Naive thymus-derived CD4-positive, alpha-beta T cell (primary cell): Measurements from ENCODE around the gene ENSA. TPM values are rescaled to one million over a fixed set of nuclear protein-coding genes. Genes with fewer than 3 reads are reported as not detected.
"Not testable (repeated sequence)": the region's sequence is repeated elsewhere in the genome, so short reads cannot be mapped to it uniquely, and the experiment has no call there.

Source experiments
- ATAC-seq: fragments of 150-1000 bp; cut with Tn5 transposase; 2 replicates; pipeline ENCODE4 v1.10.0; 2021; ENCODE audit warnings: mild to moderate bottlenecking, moderate library complexity
- CTCF ChIA-PET: fragments of 350-600 bp; sonication (Branson Sonifier 250); formaldehyde crosslinking; loops from one replicate; lab custom pipeline; 2021; ENCODE audit warnings: antibody characterized with exemption; lab: Charles Lee
- POLR2A ChIA-PET: fragments of 350-600 bp; sonication (Branson Sonifier 250); formaldehyde crosslinking; loops from one replicate; lab custom pipeline; 2021; ENCODE audit warnings: antibody characterized with exemption, inconsistent platforms; lab: Charles Lee
- DNase-seq, 9 donors: peaks; one replicate each; pipeline versions ENCODE4 v3.0.0 to v3.0.0-alpha.2; 2020 to 2022; ENCODE audit warnings: mixed read lengths in 1 of 9
- H3K27ac ChIP-seq: one replicate; pipeline ENCODE4 v1.7.0; 2013; ENCODE audit warnings: mild to moderate bottlenecking, low read depth, low read length, moderate library complexity
- H3K27me3 ChIP-seq, 2 donors: one replicate each; pipeline ENCODE4 v1.7.0; 2013; ENCODE audit warnings: low read length in 2 of 2, mild to moderate bottlenecking in 2 of 2, moderate library complexity in 2 of 2; ENCODE audit not compliant: control insufficient read depth in 2 of 2, insufficient read depth in 2 of 2
- H3K36me3 ChIP-seq, 3 experiments: 1 replicate in 2 of 3; 2 replicates in 1 of 3; pipeline ENCODE4 v1.7.0; 2013; ENCODE audit warnings: low read length in 3 of 3, mild to moderate bottlenecking in 3 of 3, moderate library complexity in 1 of 3; ENCODE audit not compliant: insufficient read depth in 3 of 3, control insufficient read depth in 2 of 3
- H3K4me1 ChIP-seq, 2 donors: one replicate each; pipeline ENCODE4 v1.7.0; 2013; ENCODE audit warnings: low read length in 2 of 2, mild to moderate bottlenecking in 2 of 2, moderate library complexity in 1 of 2; ENCODE audit not compliant: control insufficient read depth in 2 of 2, insufficient read depth in 2 of 2
- H3K4me3 ChIP-seq: 2 replicates; pipeline ENCODE4 v1.7.0; 2013; ENCODE audit warnings: mild to moderate bottlenecking, low read length
- H3K9me3 ChIP-seq, 3 experiments: 1 replicate in 2 of 3; 2 replicates in 1 of 3; pipeline ENCODE4 v1.7.0; 2013; ENCODE audit warnings: low read length in 3 of 3; ENCODE audit not compliant: control insufficient read depth in 2 of 3
- H3K27ac Mint-ChIP-seq, 9 donors: one replicate each; pipeline ENCODE4 v1.8.0; 2020 to 2022; ENCODE audit warnings: mixed read lengths in 9 of 9, mild to moderate bottlenecking in 8 of 9, moderate library complexity in 5 of 9, inconsistent platforms in 2 of 9
- H3K27me3 Mint-ChIP-seq, 5 donors: one replicate each; pipeline ENCODE4 v1.8.0; 2021 to 2022; ENCODE audit warnings: mixed read lengths in 5 of 5, mild to moderate bottlenecking in 1 of 5
- H3K36me3 Mint-ChIP-seq, 5 donors: one replicate each; pipeline ENCODE4 v1.8.0; 2020 to 2022; ENCODE audit warnings: mixed read lengths in 5 of 5, mild to moderate bottlenecking in 3 of 5, inconsistent platforms in 1 of 5
- H3K4me1 Mint-ChIP-seq, 7 donors: one replicate each; pipeline ENCODE4 v1.8.0; 2020 to 2022; ENCODE audit warnings: mixed read lengths in 7 of 7, mild to moderate bottlenecking in 3 of 7, inconsistent platforms in 1 of 7
- H3K4me3 Mint-ChIP-seq, 10 donors: one replicate each; pipeline ENCODE4 v1.8.0; 2020 to 2022; ENCODE audit warnings: mild to moderate bottlenecking in 10 of 10, mixed read lengths in 10 of 10, moderate library complexity in 6 of 10, inconsistent platforms in 2 of 10
- H3K9me3 Mint-ChIP-seq, 11 donors: one replicate each; pipeline ENCODE4 v1.8.0; 2020 to 2022; ENCODE audit warnings: mixed read lengths in 11 of 11, mild to moderate bottlenecking in 4 of 11, inconsistent platforms in 1 of 11, moderate library complexity in 1 of 11
- intact Hi-C, 2 donors: fragments of 100-400 bp; cut with micrococcal nuclease; formaldehyde crosslinking; loops; one replicate each; pipeline ENCODE4 v1.15.1; 2023
- polyA plus RNA-seq, 2 donors: library from polyadenylated mRNA; unstranded; fragments of 300-500 nt; fragmentation: Illumina TruSeq; gene quantifications; one replicate each; pipeline ENCODE4 v1.2.3, GENCODE V29; 2021
- total RNA-seq, 6 experiments: library from RNA in 5 of 6; stranded (reverse) in 5 of 6; gene quantifications; 1 replicate in 5 of 6; 2 replicates in 1 of 6; pipeline ENCODE4 v1.2.3 and lab custom pipeline; 2021 to 2026

Gene ENSA
- total and polyA plus RNA-seq, 7 experiments from 2014 or later = 59.4 to 178 (median 102) TPM

DNA sequence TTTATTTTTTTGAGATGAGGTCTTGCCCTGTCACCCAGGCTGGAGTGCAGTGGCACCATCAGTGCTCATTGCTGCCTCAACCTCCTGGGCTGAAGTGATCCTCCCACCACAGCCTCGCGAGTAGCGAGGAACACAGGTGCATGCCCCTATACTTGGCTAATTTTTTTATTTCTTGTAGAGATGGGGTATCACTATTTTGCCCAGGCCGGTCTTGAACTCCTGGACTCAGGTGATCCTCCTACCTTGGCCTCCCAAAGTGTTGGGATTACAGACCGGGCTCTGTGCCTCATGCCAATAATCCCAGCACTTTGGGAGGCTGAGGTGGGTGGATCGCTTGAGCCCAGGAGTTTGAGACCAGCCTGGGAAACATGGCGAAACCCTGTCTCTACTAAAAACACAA is 48.0 kb downstream of the ENSA start:
- Histone ChIP-seq H3K36me3 (peaks cover 16 to 27% (median 21%) of the 10 kb centered on the region in 3 experiments), H3K27ac (peak overlapping the region; percentile 8)
- H3K4me3 ChIP-seq, H3K4me3 Mint-ChIP-seq, DNase-seq, intact Hi-C loops, ATAC-seq, H3K27me3 Mint-ChIP-seq, H3K9me3 ChIP-seq, H3K27me3 ChIP-seq, H3K9me3 Mint-ChIP-seq, H3K4me1 ChIP-seq: not testable (repeated sequence)
- peaks cover 16 to 37% (median 28%) of the 10 kb centered on the region in 5 donors for H3K36me3 Mint-ChIP-seq
- peaks cover 10 to 23% (median 19%) of the 10 kb centered on the region in 7 donors for H3K4me1 Mint-ChIP-seq
- H3K27ac Mint-ChIP-seq = peak overlapping the region in 2 of 9 donors; percentile 3 to 98
- ChIA-PET POLR2A (interaction anchor here (1.0 to 18.9 kb wide), 3 partner anchors 16 to 111 kb away, joined by 3 to 1237 read pairs (median 7); partner anchors contain the start of gene ENSA), CTCF (interaction anchor here (17.1 kb wide), 1 partner anchor 18 kb away, joined by 300 read pairs; no protein-coding TSS in a partner anchor)

DNA sequence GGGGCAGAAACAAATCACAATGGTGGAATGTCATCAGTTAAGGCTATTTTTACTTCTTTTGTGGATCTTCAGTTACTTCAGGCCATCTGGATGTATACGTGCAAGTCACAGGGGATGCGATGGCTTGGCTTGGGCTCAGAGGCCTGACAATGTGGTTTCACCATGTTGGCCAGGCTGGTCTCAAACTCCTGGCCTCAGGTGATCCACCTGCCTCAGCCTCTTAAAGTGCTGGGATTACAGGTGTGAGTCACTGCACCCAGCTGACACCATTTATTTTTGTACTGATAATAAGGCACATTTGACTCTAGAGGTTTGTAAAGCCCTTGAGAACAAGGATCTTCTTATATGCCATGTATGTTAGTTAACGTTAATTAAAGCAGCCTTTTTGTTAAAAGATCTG is 48.4 kb downstream of the ENSA start:
- Histone ChIP-seq H3K36me3 (peaks cover 21 to 31% (median 26%) of the 10 kb centered on the region in 3 experiments), H3K27ac (peak overlapping the region; percentile 8)
- Mint-ChIP-seq H3K4me3 (peak overlapping the region in 9 of 10 donors; percentile 0 to 99 (median 87)), H3K27ac (peak overlapping the region; percentile 95 to 98 (median 96)), H3K4me1 (peaks cover 13 to 27% (median 19%) of the 10 kb centered on the region in 7 donors), H3K36me3 (peaks cover 21 to 41% (median 32%) of the 10 kb centered on the region in 5 donors)
- ChIA-PET POLR2A (interaction anchor here (1.0 to 18.9 kb wide), 7 partner anchors 8 to 116 kb away, joined by 3 to 1237 read pairs (median 10); partner anchors contain the start of genes ENSA and GOLPH3L), CTCF (interaction anchor here (17.1 kb wide), 1 partner anchor 18 kb away, joined by 300 read pairs; no protein-coding TSS in a partner anchor)
- ATAC-seq, intact Hi-C loops, H3K27me3 Mint-ChIP-seq, H3K27me3 ChIP-seq, H3K9me3 ChIP-seq, DNase-seq, H3K4me1 ChIP-seq, H3K4me3 ChIP-seq, H3K9me3 Mint-ChIP-seq: not testable (repeated sequence)

DNA sequence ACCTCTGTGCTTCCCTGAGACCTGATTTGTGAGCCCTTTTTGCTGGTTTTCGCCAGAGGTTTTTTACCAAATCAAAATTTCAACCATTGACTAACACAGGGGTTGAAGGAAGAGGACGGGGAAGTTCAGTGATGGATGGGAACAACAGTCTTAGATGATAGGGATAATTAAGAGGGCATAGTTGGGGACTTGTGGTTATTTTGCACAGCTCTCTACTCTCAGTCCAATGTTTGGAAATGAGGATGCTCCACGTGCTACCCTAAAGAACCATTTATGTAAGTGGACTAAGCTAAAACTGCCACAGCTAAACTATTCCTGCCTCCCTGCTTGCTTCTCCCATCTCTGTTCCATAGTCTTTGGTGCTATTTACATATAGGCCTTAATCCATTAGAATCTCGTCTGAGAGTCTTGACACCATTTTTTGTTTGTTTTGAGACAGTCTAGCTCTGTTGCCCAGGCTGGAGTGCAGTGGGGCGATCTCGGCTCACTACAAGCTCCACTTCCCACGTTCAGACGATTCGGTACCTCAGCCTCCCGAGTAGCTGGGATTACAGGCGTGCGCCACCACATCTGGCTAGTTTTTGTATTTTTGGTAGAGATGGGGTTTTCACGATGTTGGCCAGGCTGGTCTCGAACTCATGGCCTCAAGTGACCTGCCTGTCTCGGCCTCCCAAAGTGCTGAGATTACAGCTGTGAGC is 49.3 kb downstream of the ENSA start:
- POLR2A ChIA-PET = interaction anchor here (0.8 to 18.9 kb wide), 17 partner anchors 9 to 577 kb away, joined by 3 to 1237 read pairs (median 5); partner anchors contain the start of genes ENSA, GOLPH3L and RPRD2
- no peak for ATAC-seq
- peaks cover 0 to 9% (median 0%) of the 10 kb centered on the region in 11 donors for H3K9me3 Mint-ChIP-seq

DNA sequence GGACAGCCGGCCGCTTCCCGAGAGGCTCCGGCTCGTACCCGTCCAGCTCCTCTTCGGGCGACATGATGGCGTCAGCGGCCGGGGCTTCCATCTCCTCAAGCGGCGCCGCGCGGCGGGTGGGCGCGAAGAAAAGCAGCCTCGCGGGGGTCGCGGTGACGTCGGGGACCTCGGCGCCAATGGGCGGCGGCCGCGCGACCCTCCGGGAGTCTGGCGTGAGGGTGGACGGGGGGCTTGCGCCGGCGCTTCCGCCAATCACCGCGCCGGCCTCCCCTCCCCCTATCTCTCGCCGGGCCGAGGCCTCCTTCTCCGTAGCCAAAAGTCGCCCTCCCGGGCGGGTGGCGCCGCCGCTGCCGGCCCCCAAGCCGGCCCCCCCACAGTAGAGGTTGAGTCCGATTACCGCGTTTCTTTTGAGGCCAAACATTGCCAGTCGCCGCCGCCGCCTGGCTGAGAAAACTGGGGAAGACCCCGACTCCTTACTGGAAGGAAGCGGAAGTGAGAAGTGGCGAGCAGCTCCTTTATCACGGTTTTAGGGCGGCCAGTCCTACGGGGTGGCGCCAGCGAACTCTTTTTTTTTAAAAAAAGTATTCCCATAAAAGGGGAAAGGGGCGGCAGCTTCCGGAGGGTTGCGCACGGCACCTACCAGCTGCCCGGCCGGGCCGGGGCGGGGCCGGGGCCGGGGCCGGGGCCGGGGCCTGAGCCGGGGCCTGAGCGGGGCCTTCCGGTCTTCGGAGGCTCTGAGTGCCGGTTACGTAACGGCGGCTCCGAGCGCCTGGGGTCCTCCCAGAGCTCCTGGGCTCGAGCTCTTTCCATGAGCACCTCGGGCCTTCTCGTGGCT is 50.1 kb downstream of the ENSA start, which contains the start of gene MCL1:
TSS of gene MCL1 (minus strand) at position 501 of the 835 bp plus-strand sequence. CDS start at position 421, 80 bp downstream.
- Mint-ChIP-seq H3K36me3 (peaks cover 27 to 50% (median 46%) of the 10 kb centered on the region in 5 donors), H3K9me3 (peaks cover 0 to 9% (median 0%) of the 10 kb centered on the region in 11 donors), H3K27ac (peak within 1 kb of the TSS; percentile 96 to 99 (median 98)), H3K4me3 (peak within 1 kb of the TSS; percentile 92 to 99 (median 95)), H3K4me1 (peaks cover 25 to 39% (median 29%) of the 10 kb centered on the region in 7 donors), H3K27me3 (peaks cover 0 to 7% (median 0%) of the 10 kb centered on the region in 5 donors)
- no peaks in the 10 kb centered on the region for H3K27me3 ChIP-seq
- peak within 1 kb of the TSS; percentile 95 for H3K4me3 ChIP-seq
- peaks cover 3 to 15% of the 10 kb centered on the region in 2 donors for H3K4me1 ChIP-seq
- POLR2A ChIA-PET = interaction anchor here (0.8 to 18.9 kb wide), 17 partner anchors 10 to 578 kb away, joined by 3 to 1237 read pairs (median 5); partner anchors contain the start of genes ENSA, GOLPH3L and RPRD2
- peak within 1 kb of the TSS; percentile 97 for H3K27ac ChIP-seq
- H3K36me3 ChIP-seq = peaks cover 36 to 48% (median 37%) of the 10 kb centered on the region in 3 experiments
- H3K9me3 ChIP-seq = no peaks in the 10 kb centered on the region
- intact Hi-C loops = loop anchor here (1.0 to 2.0 kb wide), 9 partner anchors 12 to 343 kb away; partner anchors contain the start of genes ENSA (in 2 of the 2), ANP32E (in 1 of the 2) and RPRD2 (in 1 of the 2)
- CTCF ChIA-PET = interaction anchor here (1.0 to 17.1 kb wide), 6 partner anchors 9 to 49 kb away, joined by 3 to 300 read pairs (median 5); partner anchors contain the start of gene ENSA
- peak; percentile 90 for ATAC-seq
- DNase-seq = peak; percentile 75 to 88 (median 83)

More for the DNA sequence above, 49.3 kb downstream of the ENSA start:
- H3K27me3 Mint-ChIP-seq = peaks cover 0 to 7% (median 0%) of the 10 kb centered on the region in 5 donors
- H3K36me3 Mint-ChIP-seq = peaks cover 27 to 44% (median 39%) of the 10 kb centered on the region in 5 donors
- peak overlapping the region; percentile 95 to 98 (median 96) for H3K27ac Mint-ChIP-seq
- H3K4me1 ChIP-seq = peaks cover 0 to 9% of the 10 kb centered on the region in 2 donors
- CTCF ChIA-PET = interaction anchor here (0.8 to 17.1 kb wide), 6 partner anchors 9 to 48 kb away, joined by 3 to 300 read pairs (median 6); partner anchors contain the start of gene ENSA
- no peaks in the 10 kb centered on the region for H3K27me3 ChIP-seq
- H3K4me1 Mint-ChIP-seq = peaks cover 18 to 32% (median 22%) of the 10 kb centered on the region in 7 donors
- H3K36me3 ChIP-seq = peaks cover 30 to 40% (median 35%) of the 10 kb centered on the region in 3 experiments
- no peaks in the 10 kb centered on the region for H3K9me3 ChIP-seq
- DNase-seq = no peak
- peak overlapping the region; percentile 50 for H3K4me3 ChIP-seq
- intact Hi-C loops = loop anchor here (1.0 to 2.0 kb wide), 9 partner anchors 13 to 344 kb away; partner anchors contain the start of genes ENSA (in 2 of the 2), ANP32E (in 1 of the 2) and RPRD2 (in 1 of the 2)
- peak overlapping the region; percentile 97 for H3K27ac ChIP-seq
- H3K4me3 Mint-ChIP-seq = peak overlapping the region; percentile 72 to 99 (median 93)

DNA sequence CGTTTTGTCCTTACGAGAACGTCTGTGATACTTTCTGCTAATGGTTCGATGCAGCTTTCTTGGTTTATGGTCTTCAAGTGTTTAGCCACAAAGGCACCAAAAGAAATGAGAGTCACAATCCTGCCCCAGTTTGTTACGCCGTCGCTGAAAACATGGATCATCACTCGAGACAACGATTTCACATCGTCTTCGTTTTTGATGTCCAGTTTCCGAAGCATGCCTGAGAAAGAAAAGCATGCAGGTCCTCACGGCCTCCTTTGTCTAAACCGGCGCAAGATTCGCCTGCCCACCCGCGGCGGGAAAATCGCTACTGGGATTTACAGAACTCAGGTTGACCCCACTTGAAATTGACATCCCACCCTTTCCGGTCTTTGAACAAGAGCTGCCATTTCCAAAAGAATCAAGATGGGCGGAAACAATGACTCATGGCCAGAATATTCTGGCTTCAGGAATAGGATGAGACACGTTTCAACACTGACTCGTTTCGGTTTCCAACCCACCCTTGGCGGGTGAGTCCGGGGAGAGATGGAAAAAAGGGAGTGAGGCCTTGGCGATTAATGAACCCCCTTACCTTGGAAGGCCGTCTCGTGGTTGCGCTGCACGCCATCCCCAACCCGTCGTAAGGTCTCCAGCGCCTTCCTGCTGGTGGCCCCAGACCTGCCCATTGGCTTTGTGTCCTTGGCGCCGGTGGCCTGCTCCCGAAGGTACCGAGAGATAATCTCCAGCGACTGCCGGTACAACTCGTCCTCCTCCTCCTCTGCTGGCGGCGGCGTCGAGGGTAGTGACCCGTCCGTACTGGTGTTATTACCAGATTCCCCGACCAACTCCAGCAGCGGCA is 50.9 kb downstream of the ENSA start:
- H3K27ac ChIP-seq = peak overlapping the region; percentile 97
- ATAC-seq = no peak
- Mint-ChIP-seq H3K36me3 (peaks cover 27 to 58% (median 51%) of the 10 kb centered on the region in 5 donors), H3K4me1 (peaks cover 26 to 45% (median 33%) of the 10 kb centered on the region in 7 donors), H3K4me3 (peak overlapping the region; percentile 92 to 99 (median 95)), H3K27me3 (peaks cover 0 to 7% (median 0%) of the 10 kb centered on the region in 5 donors), H3K27ac (peak overlapping the region; percentile 96 to 99 (median 97)), H3K9me3 (peaks cover 0 to 9% (median 0%) of the 10 kb centered on the region in 11 donors)
- peak overlapping the region; percentile 95 for H3K4me3 ChIP-seq
- peak in 4 of 9 donors; percentile 36 to 67 (median 54) for DNase-seq
- H3K4me1 ChIP-seq = peaks cover 5 to 18% of the 10 kb centered on the region in 2 donors
- CTCF ChIA-PET = interaction anchor here (1.0 to 17.1 kb wide), 5 partner anchors 8 to 50 kb away, joined by 3 to 300 read pairs (median 6); partner anchors contain the start of gene ENSA
- H3K27me3 ChIP-seq = no peaks in the 10 kb centered on the region
- H3K36me3 ChIP-seq = peaks cover 36 to 52% (median 41%) of the 10 kb centered on the region in 3 experiments
- intact Hi-C loops = loop anchor here (1.0 to 2.0 kb wide), 9 partner anchors 11 to 342 kb away; partner anchors contain the start of genes ENSA (in 2 of the 2), ANP32E (in 1 of the 2) and RPRD2 (in 1 of the 2)
- POLR2A ChIA-PET = interaction anchor here (0.9 to 18.9 kb wide), 12 partner anchors 9 to 480 kb away, joined by 3 to 1237 read pairs (median 7); partner anchors contain the start of genes ENSA, GOLPH3L and RPRD2
- no peaks in the 10 kb centered on the region for H3K9me3 ChIP-seq
